Vein endothelial cell (primary cell): Measurements from ENCODE around the gene SRCIN1. TPM values are rescaled to one million over a fixed set of nuclear protein-coding genes. Genes with fewer than 3 reads are reported as not detected.

ENCODE experiments used
- total RNA-seq: library from RNA; depleted of rRNA; stranded (reverse); fragments of >200 nt; gene quantifications from 2 replicates; pipeline ENCODE4 v1.2.3, GENCODE V29; 2012

SRCIN1 gene
- under 0.01 TPM in 2 replicates for total RNA-seq

GRCh38 chr17:38605841-38606645, at the start of gene SRCIN1:
Gene SRCIN1, minus strand, starts transcription at chr17:38605952. Its CDS starts 247 bp downstream, at chr17:38605705.

Other genes starting within 250 kb of the SRCIN1 start
- gene ARHGAP23, start 177.5 kb downstream of the SRCIN1 start, total RNA-seq, result 66.6 and 66.9 TPM in 2 replicates
- gene EPOP, start 69.0 kb upstream of the SRCIN1 start, total RNA-seq, result 2.4 and 3.3 TPM in 2 replicates
- gene MLLT6, start 99.3 kb upstream of the SRCIN1 start, total RNA-seq, result 42.7 and 50.3 TPM in 2 replicates
- 3.9 and 4.2 TPM in 2 replicates for gene CISD3, start 124.4 kb upstream of the SRCIN1 start, total RNA-seq
- 5.8 and 8.8 TPM in 2 replicates for gene PCGF2, start 142.4 kb upstream of the SRCIN1 start, total RNA-seq
- 358 and 363 TPM in 2 replicates for gene PSMB3, start 146.8 kb upstream of the SRCIN1 start, total RNA-seq
- 52.1 and 60.1 TPM in 2 replicates for gene PIP4K2B, start 193.6 kb upstream of the SRCIN1 start, total RNA-seq
- 10.9 and 13.7 TPM in 2 replicates for gene CWC25, start 219.4 kb upstream of the SRCIN1 start, total RNA-seq
- gene RPL23, start 247.8 kb upstream of the SRCIN1 start, total RNA-seq, result 975 and 1,055 TPM in 2 replicates